Keratinocyte (primary cell): ENCODE measurements around the gene TPPP3. TPM values are rescaled to one million over a fixed set of nuclear protein-coding genes. Genes with fewer than 3 reads are reported as not detected.

ENCODE experiments used
- DNase-seq: peaks from one replicate; pipeline ENCODE4 v3.0.0-alpha.2; 2011; ENCODE audit warnings: low read depth, missing footprints, low spot score
- FAIRE-seq: peaks from 2 replicates; lab custom pipeline; 2011; peaks lifted over from hg19 to GRCh38; lab: Jason Lieb, UNC
- H2AFZ ChIP-seq: 2 replicates; pipeline ENCODE4 v1.6.0; 2012; ENCODE audit warnings: low read length, control low read depth, inconsistent platforms; ENCODE audit not compliant: control insufficient read depth
- H3K27ac ChIP-seq: 2 replicates; pipeline ENCODE4 v1.5.1; 2011; ENCODE audit warnings: low read length; ENCODE audit not compliant: control insufficient read depth, insufficient read depth
- H3K27me3 ChIP-seq: 3 replicates; pipeline ENCODE4 v1.6.0; 2011; ENCODE audit warnings: low read length; ENCODE audit not compliant: control insufficient read depth, insufficient read depth; ENCODE audit errors: extremely low read depth
- H3K36me3 ChIP-seq, 2 experiments: 2 replicates in 1 of 2; 3 replicates in 1 of 2; pipeline ENCODE4 v1.5.1; 2011; ENCODE audit warnings: low read length in 2 of 2, mild to moderate bottlenecking in 1 of 2; ENCODE audit not compliant: control insufficient read depth in 2 of 2, insufficient read depth in 2 of 2; ENCODE audit errors: extremely low read depth in 1 of 2
- H3K4me1 ChIP-seq: 3 replicates; pipeline ENCODE4 v1.5.1; 2011; ENCODE audit warnings: low read length; ENCODE audit not compliant: control insufficient read depth, insufficient read depth; ENCODE audit errors: extremely low read depth
- H3K4me2 ChIP-seq: 3 replicates; pipeline ENCODE4 v1.6.0; 2011; ENCODE audit warnings: low read depth, low read length; ENCODE audit not compliant: control insufficient read depth, insufficient read depth; ENCODE audit errors: extremely low read depth
- H3K4me3 ChIP-seq, 3 experiments: fragments of 200-600 bp in 1 of 3; sonication (generic) in 1 of 3; 2 replicates in 2 of 3; 3 replicates in 1 of 3; pipeline ENCODE4 v1.5.1; 2011 to 2016; ENCODE audit warnings: low read length in 3 of 3, mild to moderate bottlenecking in 3 of 3, control low read depth in 2 of 3, inconsistent platforms in 1 of 3, low read depth in 1 of 3, mixed read lengths in 1 of 3, mixed run types in 1 of 3, moderate library complexity in 1 of 3; ENCODE audit not compliant: control insufficient read depth in 2 of 3, insufficient read depth in 2 of 3; ENCODE audit errors: extremely low read depth in 1 of 3
- H3K79me2 ChIP-seq: 2 replicates; pipeline ENCODE4 v1.6.0; 2012; ENCODE audit warnings: low read length; ENCODE audit not compliant: control insufficient read depth, insufficient read depth
- H3K9ac ChIP-seq: 3 replicates; pipeline ENCODE4 v1.6.0; 2011; ENCODE audit warnings: low read length; ENCODE audit not compliant: control insufficient read depth, insufficient read depth; ENCODE audit errors: extremely low read depth
- H3K9me1 ChIP-seq: 3 replicates; pipeline ENCODE4 v1.6.0; 2011; ENCODE audit warnings: low read length; ENCODE audit not compliant: control insufficient read depth, insufficient read depth; ENCODE audit errors: extremely low read depth
- H3K9me3 ChIP-seq: 2 replicates; pipeline ENCODE4 v1.5.1; 2012; ENCODE audit warnings: low read depth, low read length; ENCODE audit not compliant: control insufficient read depth
- H4K20me1 ChIP-seq: 3 replicates; pipeline ENCODE4 v1.6.0; 2011; ENCODE audit warnings: low read length; ENCODE audit not compliant: control insufficient read depth, insufficient read depth; ENCODE audit errors: extremely low read depth
- CTCF ChIP-seq, 3 experiments: IDR thresholded peaks in 1 of 3; conservative IDR thresholded peaks in 1 of 3; optimal IDR thresholded peaks in 1 of 3; 2 replicates in 2 of 3; 3 replicates in 1 of 3; pipeline versions ENCODE3 to v1.5.1; 2011; ENCODE audit warnings: low read length in 3 of 3, mild to moderate bottlenecking in 3 of 3, moderate library complexity in 2 of 3, control low read depth in 1 of 3, inconsistent platforms in 1 of 3; ENCODE audit not compliant: insufficient read depth in 2 of 3; ENCODE audit errors: extremely low read depth in 1 of 3
- EZH2 ChIP-seq: IDR thresholded peaks from one replicate; pipeline ENCODE4 v1.6.1; 2012; ENCODE audit warnings: inconsistent platforms, mild to moderate bottlenecking, low read length, moderate library complexity
- dilution Hi-C: fragments of 300-500 bp; cut with MboI; formaldehyde crosslinking; loops from one replicate; pipeline ENCODE4 v1.7.0; 2020; ENCODE audit warnings: low sequenced_read_pairs; ENCODE audit not compliant: extremely low pct_ligation_motif_present
- polyA minus RNA-seq, 3 experiments: library from RNA; depleted of rRNA, polyadenylated mRNA; stranded (reverse); fragments of >200 nt; gene quantifications; 1 replicate in 1 of 3; 2 replicates in 1 of 3; 3 replicates in 1 of 3; pipeline ENCODE4 v1.2.3, GENCODE V29; 2011
- polyA plus RNA-seq, 5 experiments: library from polyadenylated mRNA; depleted of rRNA in 3 of 5; stranded (reverse) in 3 of 5; stranded (forward) in 1 of 5; unstranded in 1 of 5; fragments of >200 nt; gene quantifications; 1 replicate in 1 of 5; 2 replicates in 3 of 5; 3 replicates in 1 of 5; pipeline versions ENCODE4 v1.2.1 to v1.2.3, GENCODE V29; 2011 to 2012; ENCODE audit warnings: missing spikeins in 2 of 5, low read depth in 1 of 5, low replicate concordance in 1 of 5

The TPPP3 gene
- polyA plus RNA-seq = 0.37 to 0.96 TPM in 2 of 3 replicates, not detected in the other
- 1.1 TPM for polyA plus RNA-seq (2011; ENCODE audit: low read depth)
- polyA plus RNA-seq (2011; cell fraction: cytosol; rRNA removed) = not detected in 2 replicates
- polyA plus RNA-seq (2011; cell fraction: nucleus; rRNA removed) = 0.11 and 0.17 TPM in 2 replicates
- 0.10 and 0.79 TPM in 2 replicates for polyA plus RNA-seq (2012; ENCODE audit: low replicate concordance)
- 0.16 TPM in 1 of 3 replicates, not detected in the others for polyA minus RNA-seq
- not detected for polyA minus RNA-seq (2011; cell fraction: cytosol; rRNA and poly(A)+ RNA removed)
- 0.42 TPM in 1 of 2 replicates, not detected in the other for polyA minus RNA-seq (2011; cell fraction: nucleus; rRNA and poly(A)+ RNA removed)

- Histone ChIP-seq H3K4me3 (no peak within 1 kb of the TSS), H3K9me3 (no peaks in the 10 kb centered on the region), H3K27me3 (peaks cover 25% of the 10 kb centered on the region), H2AFZ (peak within 1 kb of the TSS; percentile 33), H3K4me2 (peak within 1 kb of the TSS; percentile 71), H3K9ac (peak within 1 kb of the TSS; percentile 22), H3K36me3 (no peaks in the 10 kb centered on the region), H3K27ac (no peak within 1 kb of the TSS), H3K79me2 (no peaks in the 10 kb centered on the region), H4K20me1 (no peaks in the 10 kb centered on the region), H3K4me1 (peaks cover 26% of the 10 kb centered on the region), H3K9me1 (no peaks in the 10 kb centered on the region)
- FAIRE-seq (no peak), DNase-seq (no peak)
- dilution Hi-C loops = no loop called here
- TF ChIP-seq EZH2 (no peak), CTCF (optimal IDR thresholded peaks at IDR 0.05 in 1 of 3, IDR thresholded peaks at IDR 0.05 in 1 of 3, conservative IDR thresholded peaks at IDR 0.05 in 1 of 3; ENCODE audit: extremely low read depth in 1 of 3, insufficient read depth in 2 of 3, low read length in 3 of 3) (peak; percentile 54 to 73 (median 56))
These were observed at the start of gene TPPP3 for GRCh38 chr16:67393111-67393787. TPPP3 (minus strand) TSS chr16:67393498; CDS start chr16:67391111, 2,387 bp downstream.

GRCh38 chr16:67442581-67443255, 49.4 kb upstream of the TPPP3 start:
- H3K36me3 ChIP-seq = peaks cover 13 to 31% of the 10 kb centered on the region in 2 experiments
- no peak for FAIRE-seq
- no peak overlapping the region for H3K4me2 ChIP-seq
- H3K4me1 ChIP-seq = no peaks in the 10 kb centered on the region
- no peaks in the 10 kb centered on the region for H3K9me3 ChIP-seq
- H3K27me3 ChIP-seq = no peaks in the 10 kb centered on the region
- DNase-seq = no peak
- no peaks in the 10 kb centered on the region for H3K79me2 ChIP-seq
- no peaks in the 10 kb centered on the region for H3K9me1 ChIP-seq
- H2AFZ ChIP-seq = no peak overlapping the region
- TF ChIP-seq CTCF (optimal IDR thresholded peaks at IDR 0.05 in 1 of 3, IDR thresholded peaks at IDR 0.05 in 1 of 3, conservative IDR thresholded peaks at IDR 0.05 in 1 of 3; ENCODE audit: extremely low read depth in 1 of 3, insufficient read depth in 2 of 3, low read length in 3 of 3) (no peak), EZH2 (no peak)
- H4K20me1 ChIP-seq = peaks cover 2% of the 10 kb centered on the region
- H3K9ac ChIP-seq = no peak overlapping the region
- H3K27ac ChIP-seq = no peak overlapping the region
- no peak overlapping the region for H3K4me3 ChIP-seq
- dilution Hi-C loops = no loop called here
